ENCODE measurements around the gene SAXO1. TPM values are rescaled to one million over a fixed set of nuclear protein-coding genes. Genes with fewer than 3 reads are reported as not detected.

The SAXO1 gene
- total RNA-seq, 1 donor from 2014 or later: not detected

- no peak overlapping the region for H3K27ac Mint-ChIP-seq (ENCODE audit: unreplicated experiment)
- no peaks in the 10 kb centered on the region for H3K4me1 Mint-ChIP-seq (ENCODE audit: unreplicated experiment)
- peaks cover 7% of the 10 kb centered on the region for H3K27me3 Mint-ChIP-seq (ENCODE audit: unreplicated experiment)
These were observed 2.1 kb downstream of the SAXO1 start for GRCh38 chr9:19030899-19031298.

GRCh38 chr9:19028835-19029451, 4.1 kb downstream of the SAXO1 start:
- peaks cover 10% of the 10 kb centered on the region for H3K27me3 Mint-ChIP-seq (ENCODE audit: unreplicated experiment)
- H3K4me3 Mint-ChIP-seq (ENCODE audit: unreplicated experiment): no peak overlapping the region
- peak; percentile 51 for DNase-seq (ENCODE audit: low spot score)
- H3K9me3 Mint-ChIP-seq (ENCODE audit: unreplicated experiment): no peaks in the 10 kb centered on the region
- peaks cover 3% of the 10 kb centered on the region for H3K4me1 Mint-ChIP-seq (ENCODE audit: unreplicated experiment)
- no peaks in the 10 kb centered on the region for H3K36me3 Mint-ChIP-seq (ENCODE audit: low read depth, unreplicated experiment)
- H3K27ac Mint-ChIP-seq (ENCODE audit: unreplicated experiment): no peak overlapping the region
- peak; percentile 84 for TF ChIP-seq CTCF (IDR thresholded peaks at IDR 0.05; ENCODE audit: unreplicated experiment)

More at GRCh38 chr9:19030899-19031298, 2.1 kb downstream of the SAXO1 start:
- TF ChIP-seq CTCF (IDR thresholded peaks at IDR 0.05; ENCODE audit: unreplicated experiment): no peak
- DNase-seq (ENCODE audit: low spot score): no peak
- peaks cover 5% of the 10 kb centered on the region for H3K9me3 Mint-ChIP-seq (ENCODE audit: unreplicated experiment)
- peaks cover 4% of the 10 kb centered on the region for H3K36me3 Mint-ChIP-seq (ENCODE audit: low read depth, unreplicated experiment)
- no peak overlapping the region for H3K4me3 Mint-ChIP-seq (ENCODE audit: unreplicated experiment)

GRCh38 chr9:19027825-19028224, 5.2 kb downstream of the SAXO1 start:
- DNase-seq (ENCODE audit: low spot score): no peak
- H3K36me3 Mint-ChIP-seq (ENCODE audit: low read depth, unreplicated experiment): no peaks in the 10 kb centered on the region
- H3K27me3 Mint-ChIP-seq (ENCODE audit: unreplicated experiment): peaks cover 10% of the 10 kb centered on the region
- no peak for TF ChIP-seq CTCF (IDR thresholded peaks at IDR 0.05; ENCODE audit: unreplicated experiment)
- H3K4me1 Mint-ChIP-seq (ENCODE audit: unreplicated experiment): peaks cover 7% of the 10 kb centered on the region
- no peak overlapping the region for H3K4me3 Mint-ChIP-seq (ENCODE audit: unreplicated experiment)
- H3K9me3 Mint-ChIP-seq (ENCODE audit: unreplicated experiment): no peaks in the 10 kb centered on the region
- H3K27ac Mint-ChIP-seq (ENCODE audit: unreplicated experiment): no peak overlapping the region

- no peak for TF ChIP-seq CTCF (IDR thresholded peaks at IDR 0.05; ENCODE audit: unreplicated experiment)
- H3K27me3 Mint-ChIP-seq (ENCODE audit: unreplicated experiment): peaks cover 4% of the 10 kb centered on the region
- H3K4me3 Mint-ChIP-seq (ENCODE audit: unreplicated experiment): no peak overlapping the region
- H3K9me3 Mint-ChIP-seq (ENCODE audit: unreplicated experiment): no peaks in the 10 kb centered on the region
- DNase-seq (ENCODE audit: low spot score): no peak
- no peak overlapping the region for H3K27ac Mint-ChIP-seq (ENCODE audit: unreplicated experiment)
- H3K4me1 Mint-ChIP-seq (ENCODE audit: unreplicated experiment): peaks cover 7% of the 10 kb centered on the region
- H3K36me3 Mint-ChIP-seq (ENCODE audit: low read depth, unreplicated experiment): no peaks in the 10 kb centered on the region
These were observed 6.6 kb downstream of the SAXO1 start for GRCh38 chr9:19026375-19026774.

- DNase-seq (ENCODE audit: low spot score): no peak
- TF ChIP-seq CTCF (IDR thresholded peaks at IDR 0.05; ENCODE audit: unreplicated experiment): no peak
- Mint-ChIP-seq H3K27ac (ENCODE audit: unreplicated experiment) (no peak overlapping the region), H3K27me3 (ENCODE audit: unreplicated experiment) (peaks cover 2% of the 10 kb centered on the region), H3K36me3 (ENCODE audit: low read depth, unreplicated experiment) (no peaks in the 10 kb centered on the region), H3K4me3 (ENCODE audit: unreplicated experiment) (no peak overlapping the region), H3K4me1 (ENCODE audit: unreplicated experiment) (peaks cover 7% of the 10 kb centered on the region), H3K9me3 (ENCODE audit: unreplicated experiment) (no peaks in the 10 kb centered on the region)
These were observed 9.9 kb downstream of the SAXO1 start for GRCh38 chr9:19023078-19023477.

Data from endothelial cell (in vitro differentiated cells).